Activated CD8-positive, alpha-beta memory T cell treated with anti-CD3 and anti-CD28 coated beads for 1 hour (primary cell): ENCODE results near the gene BICDL2.

Experiments
- DNase-seq, 2 donors: peaks; one replicate each; pipeline ENCODE4 v3.0.0-alpha.2; 2020; ENCODE audit warnings: low read depth in 1 of 2; ENCODE audit errors: extremely low read depth in 1 of 2

BICDL2 gene

GRCh38 chr16:3013491-3013951, 23.2 kb downstream of the BICDL2 start:
- DNase-seq, result no peak

GRCh38 chr16:3012828-3013420, 23.8 kb downstream of the BICDL2 start, which contains the start of gene CLDN9:
Gene CLDN9, plus strand, starts transcription at chr16:3012923. Its CDS starts 440 bp downstream, at chr16:3013363.
- no peak for DNase-seq

- DNase-seq, result no peak
These were observed 24.5 kb downstream of the BICDL2 start for GRCh38 chr16:3012246-3012645.

GRCh38 chr16:3010510-3010909, 26.2 kb downstream of the BICDL2 start:
- no peak for DNase-seq

GRCh38 chr16:3009568-3010390, 27.0 kb downstream of the BICDL2 start:
- no peak for DNase-seq

- no peak for DNase-seq
These were observed 28.1 kb downstream of the BICDL2 start for GRCh38 chr16:3008690-3009037.

GRCh38 chr16:3007957-3008689, 28.6 kb downstream of the BICDL2 start:
- no peak for DNase-seq

GRCh38 chr16:3007059-3007956, 29.4 kb downstream of the BICDL2 start:
- no peak for DNase-seq

GRCh38 chr16:3004781-3005284, 31.9 kb downstream of the BICDL2 start:
- DNase-seq, result no peak

GRCh38 chr16:3004319-3004718, 32.4 kb downstream of the BICDL2 start:
- DNase-seq, result no peak

GRCh38 chr16:3003582-3004270, 33.0 kb downstream of the BICDL2 start:
- DNase-seq, result peak; percentile 90 to 91

GRCh38 chr16:3001316-3001715, 35.4 kb downstream of the BICDL2 start:
- no peak for DNase-seq

GRCh38 chr16:3000540-3000939, 36.2 kb downstream of the BICDL2 start:
- DNase-seq, result no peak

- no peak for DNase-seq
These were observed 36.8 kb downstream of the BICDL2 start for GRCh38 chr16:2999929-3000328.

GRCh38 chr16:2996298-2996697, 40.4 kb downstream of the BICDL2 start:
- DNase-seq, result no peak

GRCh38 chr16:2992383-2993081, 44.2 kb downstream of the BICDL2 start:
- no peak for DNase-seq

- DNase-seq, result no peak
These were observed 45.0 kb downstream of the BICDL2 start for GRCh38 chr16:2991566-2992261.

GRCh38 chr16:2990891-2991290, 45.9 kb downstream of the BICDL2 start:
- DNase-seq, result no peak
